Fibroblast of pulmonary artery (primary cell): Measurements from ENCODE around the gene SLC25A46.

Source experiments
- DNase-seq: peaks from one replicate; pipeline ENCODE4 v3.0.0-alpha.2; 2010; ENCODE audit warnings: low read depth
- H3K4me3 ChIP-seq: replicated peaks from 2 replicates; pipeline ENCODE4 v1.5.1; 2011; ENCODE audit warnings: low read depth, mild to moderate bottlenecking, control low read depth, low read length, moderate library complexity
- TF ChIP-seq, protein P1 (sequence below): IDR thresholded peaks from 2 replicates; pipeline ENCODE4 v1.5.1; 2011; ENCODE audit warnings: mild to moderate bottlenecking, control low read depth, low read length, inconsistent platforms; ENCODE audit errors: missing control alignments

The SLC25A46 gene

GRCh38 chr5:110736753-110737152 is 2.1 kb upstream of the SLC25A46 start:
- DNase-seq, result no peak
- TF ChIP-seq, protein P1, sequence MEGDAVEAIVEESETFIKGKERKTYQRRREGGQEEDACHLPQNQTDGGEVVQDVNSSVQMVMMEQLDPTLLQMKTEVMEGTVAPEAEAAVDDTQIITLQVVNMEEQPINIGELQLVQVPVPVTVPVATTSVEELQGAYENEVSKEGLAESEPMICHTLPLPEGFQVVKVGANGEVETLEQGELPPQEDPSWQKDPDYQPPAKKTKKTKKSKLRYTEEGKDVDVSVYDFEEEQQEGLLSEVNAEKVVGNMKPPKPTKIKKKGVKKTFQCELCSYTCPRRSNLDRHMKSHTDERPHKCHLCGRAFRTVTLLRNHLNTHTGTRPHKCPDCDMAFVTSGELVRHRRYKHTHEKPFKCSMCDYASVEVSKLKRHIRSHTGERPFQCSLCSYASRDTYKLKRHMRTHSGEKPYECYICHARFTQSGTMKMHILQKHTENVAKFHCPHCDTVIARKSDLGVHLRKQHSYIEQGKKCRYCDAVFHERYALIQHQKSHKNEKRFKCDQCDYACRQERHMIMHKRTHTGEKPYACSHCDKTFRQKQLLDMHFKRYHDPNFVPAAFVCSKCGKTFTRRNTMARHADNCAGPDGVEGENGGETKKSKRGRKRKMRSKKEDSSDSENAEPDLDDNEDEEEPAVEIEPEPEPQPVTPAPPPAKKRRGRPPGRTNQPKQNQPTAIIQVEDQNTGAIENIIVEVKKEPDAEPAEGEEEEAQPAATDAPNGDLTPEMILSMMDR, result no peak

DNA sequence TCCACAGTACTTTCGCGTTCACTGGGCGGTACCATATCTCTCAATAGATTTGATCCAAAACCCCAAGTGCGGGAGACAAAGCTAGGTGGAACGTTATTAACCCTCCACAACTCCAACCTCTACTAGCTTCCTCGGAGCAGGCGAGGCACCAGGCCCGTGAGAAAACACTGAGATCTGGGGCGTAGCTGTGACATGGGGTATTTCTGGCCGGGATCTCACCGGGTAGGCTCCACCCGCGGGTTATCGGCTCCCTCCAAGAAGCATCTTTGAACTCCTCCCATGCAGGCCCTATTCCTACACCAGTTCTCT is 350 bp upstream of the SLC25A46 start:
- DNase-seq, result no peak
- H3K4me3 ChIP-seq, result peak overlapping the region; percentile 80
- TF ChIP-seq, protein P1, result no peak

More at GRCh38 chr5:110736753-110737152, 2.1 kb upstream of the SLC25A46 start:
- no peak overlapping the region for H3K4me3 ChIP-seq

GRCh38 chr5:110751902-110752762 is 13.3 kb downstream of the SLC25A46 start:
- no peak for DNase-seq
- TF ChIP-seq, protein P1, result no peak
- H3K4me3 ChIP-seq, result no peak overlapping the region

- DNase-seq, result no peak
- TF ChIP-seq, protein P1, result no peak
- no peak overlapping the region for H3K4me3 ChIP-seq
These were observed 14.1 kb downstream of the SLC25A46 start for GRCh38 chr5:110752953-110753352.

- DNase-seq, result no peak
- H3K4me3 ChIP-seq, result no peak overlapping the region
- TF ChIP-seq, protein P1, result no peak
These were observed 14.8 kb downstream of the SLC25A46 start for GRCh38 chr5:110753600-110753999.

DNA sequence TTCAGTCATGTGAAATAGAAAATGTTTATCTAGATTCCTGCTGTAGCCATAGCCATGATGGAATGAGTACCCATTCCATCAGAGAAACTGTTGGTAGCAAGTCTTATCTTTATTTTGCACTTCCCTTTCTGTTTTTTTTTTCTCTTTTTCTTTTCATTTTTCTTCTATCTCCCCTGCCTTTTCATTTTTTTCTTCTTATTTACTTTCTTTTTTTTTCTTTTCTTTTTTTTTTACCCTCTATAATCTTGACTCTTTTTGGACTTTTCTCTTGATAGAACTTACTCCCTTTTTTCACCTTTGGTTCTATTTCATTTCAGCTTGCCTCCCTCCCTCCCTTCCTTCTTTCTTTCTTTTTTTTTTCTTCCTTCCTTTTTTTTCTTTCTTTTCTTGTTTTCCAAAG is 15.4 kb downstream of the SLC25A46 start:
- TF ChIP-seq, protein P1, result no peak
- H3K4me3 ChIP-seq, result no peak overlapping the region
- DNase-seq, result no peak
